BJ (cell line): ENCODE data around the gene PEX6. TPM values are rescaled to one million over a fixed set of nuclear protein-coding genes. Genes with fewer than 3 reads are reported as not detected.
"Not testable (repeated sequence)": the region's sequence is repeated elsewhere in the genome, so short reads cannot be mapped to it uniquely, and the experiment has no call there.

Experiments used
- CTCF ChIA-PET: fragments of 350-600 bp; formaldehyde crosslinking; extraction: SDS; loops from one replicate; lab custom pipeline; 2021; ENCODE audit warnings: antibody characterized with exemption, inconsistent platforms; lab: Yijun Ruan, JAX
- POLR2A ChIA-PET: fragments of 300-600 bp; sonication (Branson Sonifier 250); formaldehyde crosslinking; extraction: SDS; loops from one replicate; lab custom pipeline; 2021; ENCODE audit warnings: antibody characterized with exemption; lab: Charles Lee
- DNase-seq: peaks from one replicate; pipeline ENCODE4 v3.0.0-alpha.2; 2011; ENCODE audit warnings: low read depth
- H3K27me3 ChIP-seq: 2 replicates; pipeline ENCODE4 v1.6.0; 2011; ENCODE audit warnings: low read length; ENCODE audit not compliant: control insufficient read depth, insufficient read depth
- H3K36me3 ChIP-seq: 2 replicates; pipeline ENCODE4 v1.5.1; 2011; ENCODE audit warnings: low read length; ENCODE audit not compliant: control insufficient read depth, insufficient read depth
- H3K4me3 ChIP-seq: 2 replicates; pipeline ENCODE4 v1.5.1; 2011; ENCODE audit warnings: low read depth, mild to moderate bottlenecking, control low read depth, low read length
- CTCF ChIP-seq: IDR thresholded peaks from 2 replicates; pipeline ENCODE4 v1.5.1; 2011; ENCODE audit warnings: low read depth, mild to moderate bottlenecking, control low read depth, inconsistent platforms, low read length, moderate library complexity; ENCODE audit not compliant: insufficient read depth
- polyA plus RNA-seq: library from polyadenylated mRNA; depleted of rRNA; stranded (reverse); fragments of >200 nt; gene quantifications from 2 replicates; pipeline ENCODE4 v1.2.3, GENCODE V29; 2011

Gene PEX6
- polyA plus RNA-seq, 1 experiment: 5.6 TPM

GRCh38 chr6:43001843-43002242 lies 22.9 kb upstream of the PEX6 start:
- Histone ChIP-seq H3K27me3 (no peaks in the 10 kb centered on the region), H3K4me3 (no peak overlapping the region), H3K36me3 (peaks cover 1% of the 10 kb centered on the region; the same call in 1 of the 2 replicates)
- ChIA-PET POLR2A (no interaction called here), CTCF (interaction anchor here (0.6 kb wide), 1 partner anchor 334 kb away, joined by 3 read pairs; no protein-coding TSS in a partner anchor)
- DNase-seq: no peak
- no peak for TF ChIP-seq CTCF

- H3K36me3 ChIP-seq, POLR2A ChIA-PET, CTCF ChIA-PET: not testable (repeated sequence)
Observed at GRCh38 chr6:42998205-42998604, 19.2 kb upstream of the PEX6 start.

GRCh38 chr6:42996513-42996912 lies 17.5 kb upstream of the PEX6 start:
- no peak overlapping the region for H3K4me3 ChIP-seq
- H3K27me3 ChIP-seq: no peaks in the 10 kb centered on the region
- no peak for TF ChIP-seq CTCF
- H3K36me3 ChIP-seq: peaks cover 3% of the 10 kb centered on the region; the same call in 1 of the 2 replicates
- DNase-seq: no peak
- CTCF ChIA-PET: interaction anchor here (1.2 to 2.2 kb wide), 2 partner anchors 12 to 147 kb away, joined by 3 to 16 read pairs; no protein-coding TSS in a partner anchor
- POLR2A ChIA-PET: interaction anchor here (0.7 kb wide), 2 partner anchors 105 to 125 kb away, joined by 3 to 4 read pairs; no protein-coding TSS in a partner anchor

More at GRCh38 chr6:42998205-42998604, 19.2 kb upstream of the PEX6 start:
- not testable (repeated sequence) for DNase-seq, H3K4me3 ChIP-seq, H3K27me3 ChIP-seq

GRCh38 chr6:42993445-42993844 lies 14.5 kb upstream of the PEX6 start:
- ChIA-PET POLR2A (no interaction called here), CTCF (interaction anchor here (1.4 kb wide), 1 partner anchor 20 kb away, joined by 5 read pairs; the partner anchor contains the start of genes KLHDC3 and MEA1)
- Histone ChIP-seq H3K27me3 (no peaks in the 10 kb centered on the region), H3K36me3 (peaks cover 3% of the 10 kb centered on the region; the same call in 1 of the 2 replicates), H3K4me3 (no peak overlapping the region)
- no peak for DNase-seq
- TF ChIP-seq CTCF: no peak

GRCh38 chr6:42989923-42990322 lies 10.9 kb upstream of the PEX6 start:
- Histone ChIP-seq H3K36me3 (peaks cover 3% of the 10 kb centered on the region; the same call in 1 of the 2 replicates), H3K4me3 (no peak overlapping the region), H3K27me3 (no peaks in the 10 kb centered on the region)
- no peak for DNase-seq
- no peak for TF ChIP-seq CTCF
- ChIA-PET POLR2A (no interaction called here), CTCF (no interaction called here)
